ENCODE measurements around the gene LBH.

- TF ChIP-seq MAX (IDR thresholded peaks at IDR 0.05; ENCODE audit: insufficient read depth, insufficient read length) (no peak), POLR2AphosphoS5 (IDR thresholded peaks at IDR 0.05; ENCODE audit: insufficient read depth, low read depth, low read length) (no peak), CTCF (IDR thresholded peaks at IDR 0.05; ENCODE audit: extremely low read depth in 1 of 2, insufficient read depth in 1 of 2, low read depth in 1 of 2, low read length in 2 of 2) (no peak)
Measured at GRCh38 chr2:30282081-30282480, 50.7 kb downstream of the LBH start.

Measured in endothelial cell of umbilical vein (primary cell).